Body of pancreas (tissue), 4 donors: ENCODE measurements around the gene PIANP. TPM values are rescaled to one million over a fixed set of nuclear protein-coding genes. Genes with fewer than 3 reads are reported as not detected.

Experiments used
- ATAC-seq: fragments of 150-250 bp; one replicate; pipeline ENCODE4 v1.9.1; 2016
- DNase-seq, 4 donors: peaks; one replicate each; pipeline ENCODE4 v3.0.0-alpha.2; 2019
- H3K27ac ChIP-seq, 4 donors: fragments of 200-600 bp; sonication (generic); 1 replicate in 3 of 4; 2 replicates in 1 of 4; pipeline versions ENCODE4 v1.5.1 to v1.6.1; 2016 to 2019; ENCODE audit warnings: mild to moderate bottlenecking in 1 of 4, mixed read lengths in 1 of 4, moderate library complexity in 1 of 4
- H3K27me3 ChIP-seq, 2 donors: fragments of 200-600 bp; sonication (generic); one replicate each; pipeline ENCODE4 v1.6.0; 2016; ENCODE audit warnings: mild to moderate bottlenecking in 1 of 2
- H3K36me3 ChIP-seq, 2 donors: fragments of 200-600 bp; sonication (generic); replicated peaks in 1 of 2; 2 replicates each; pipeline ENCODE4 v1.5.1; 2016; ENCODE audit warnings: low read depth in 2 of 2; ENCODE audit not compliant: insufficient read depth in 1 of 2
- H3K4me1 ChIP-seq: fragments of 200-600 bp; sonication (generic); one replicate; pipeline ENCODE4 v1.6.0; 2016
- H3K4me3 ChIP-seq, 2 donors: fragments of 200-600 bp; sonication (generic); 1 replicate in 1 of 2; 2 replicates in 1 of 2; pipeline ENCODE4 v1.5.1; 2016 to 2019
- H3K9me3 ChIP-seq, 3 donors: fragments of 200-600 bp; sonication (generic); 1 replicate in 2 of 3; 2 replicates in 1 of 3; pipeline ENCODE4 v1.5.1; 2016
- POLR2A ChIP-seq, 3 donors: fragments of 450-650 bp; IDR thresholded peaks; one replicate each; pipeline ENCODE4 v1.6.1; 2016; ENCODE audit warnings: antibody characterized with exemption in 3 of 3, mild to moderate bottlenecking in 2 of 3
- WGBS, 2 donors: methylation state at CpG; one replicate each; pipeline ENCODE4 v1.1.5; 2017; 5-methylcytosine and 5-hydroxymethylcytosine counted together
- intact Hi-C: fragments of 100-400 bp; cut with DNase I; formaldehyde crosslinking; loops from one replicate; pipeline ENCODE4 v1.15.1; 2023
- total RNA-seq, 2 donors: library from RNA; depleted of rRNA; stranded (reverse); fragments of >200 nt; gene quantifications; one replicate each; pipeline ENCODE4 v1.1.0, GENCODE V29; 2016
- TF ChIP-seq, protein P1 (sequence below), 7 experiments: fragments of 450-650 bp in 4 of 7; fragments of 200-600 bp in 3 of 7; sonication (generic) in 3 of 7; IDR thresholded peaks; one replicate each; pipeline ENCODE4 v1.5.1; 2016 to 2019; ENCODE audit warnings: antibody characterized with exemption in 7 of 7

The PIANP gene
- total RNA-seq, 2 donors from 2014 or later: not detected

GRCh38 chr12:6676962-6677361, 23.7 kb downstream of the PIANP start:
- Histone ChIP-seq H3K36me3 (peaks cover 25 to 45% of the 10 kb centered on the region in 2 donors), H3K27ac (no peak overlapping the region), H3K4me3 (no peak overlapping the region), H3K9me3 (no peaks in the 10 kb centered on the region), H3K27me3 (no peaks in the 10 kb centered on the region), H3K4me1 (no peaks in the 10 kb centered on the region)
- DNase-seq (no peak), ATAC-seq (no peak)
- TF ChIP-seq, protein P1, sequence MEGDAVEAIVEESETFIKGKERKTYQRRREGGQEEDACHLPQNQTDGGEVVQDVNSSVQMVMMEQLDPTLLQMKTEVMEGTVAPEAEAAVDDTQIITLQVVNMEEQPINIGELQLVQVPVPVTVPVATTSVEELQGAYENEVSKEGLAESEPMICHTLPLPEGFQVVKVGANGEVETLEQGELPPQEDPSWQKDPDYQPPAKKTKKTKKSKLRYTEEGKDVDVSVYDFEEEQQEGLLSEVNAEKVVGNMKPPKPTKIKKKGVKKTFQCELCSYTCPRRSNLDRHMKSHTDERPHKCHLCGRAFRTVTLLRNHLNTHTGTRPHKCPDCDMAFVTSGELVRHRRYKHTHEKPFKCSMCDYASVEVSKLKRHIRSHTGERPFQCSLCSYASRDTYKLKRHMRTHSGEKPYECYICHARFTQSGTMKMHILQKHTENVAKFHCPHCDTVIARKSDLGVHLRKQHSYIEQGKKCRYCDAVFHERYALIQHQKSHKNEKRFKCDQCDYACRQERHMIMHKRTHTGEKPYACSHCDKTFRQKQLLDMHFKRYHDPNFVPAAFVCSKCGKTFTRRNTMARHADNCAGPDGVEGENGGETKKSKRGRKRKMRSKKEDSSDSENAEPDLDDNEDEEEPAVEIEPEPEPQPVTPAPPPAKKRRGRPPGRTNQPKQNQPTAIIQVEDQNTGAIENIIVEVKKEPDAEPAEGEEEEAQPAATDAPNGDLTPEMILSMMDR (IDR thresholded peaks at IDR 0.05): no peak
- TF ChIP-seq POLR2A (IDR thresholded peaks at IDR 0.05): no peak
- WGBS, 2 donors: 80 to 89% methylated on average over 5 of the region's 5 CpGs
- intact Hi-C loops: no loop called here

DNA sequence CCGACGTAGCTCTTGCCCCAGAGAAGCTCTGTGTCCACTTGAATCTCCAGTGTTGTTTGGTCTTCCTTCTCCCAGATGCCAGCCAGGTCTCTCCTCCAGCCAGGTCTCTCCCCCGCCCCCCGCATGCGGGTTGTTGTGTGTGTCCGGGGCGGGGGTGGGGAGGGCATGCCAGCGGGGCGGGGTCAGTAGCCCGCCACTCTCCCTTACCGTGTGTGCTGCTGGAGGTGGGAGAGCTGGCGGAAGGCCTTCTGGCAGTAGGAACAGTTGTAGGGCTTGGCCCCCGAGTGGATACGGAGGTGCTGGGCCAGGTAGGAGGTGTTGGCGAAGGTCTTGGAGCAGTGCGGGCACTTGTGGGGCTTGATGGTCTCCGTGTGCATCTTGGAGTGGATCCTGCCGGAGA, 28.5 kb downstream of the PIANP start:
- no peaks in the 10 kb centered on the region for H3K27me3 ChIP-seq
- intact Hi-C loops: no loop called here
- no peak overlapping the region for H3K27ac ChIP-seq
- H3K4me3 ChIP-seq: no peak overlapping the region
- DNase-seq (no peak), ATAC-seq (no peak)
- 82 to 93% methylated on average over 17 to 18 of the region's 18 CpGs for WGBS, 2 donors
- H3K4me1 ChIP-seq: no peaks in the 10 kb centered on the region
- H3K9me3 ChIP-seq: no peaks in the 10 kb centered on the region
- H3K36me3 ChIP-seq: peaks cover 23 to 49% of the 10 kb centered on the region in 2 donors
- TF ChIP-seq, protein P1 (IDR thresholded peaks at IDR 0.05): no peak
- TF ChIP-seq POLR2A (IDR thresholded peaks at IDR 0.05): no peak

- Histone ChIP-seq H3K27me3 (no peaks in the 10 kb centered on the region), H3K4me1 (no peaks in the 10 kb centered on the region), H3K9me3 (no peaks in the 10 kb centered on the region), H3K36me3 (peaks cover 15 to 34% of the 10 kb centered on the region in 2 donors), H3K4me3 (no peak overlapping the region), H3K27ac (no peak overlapping the region)
- DNase-seq (no peak), ATAC-seq (no peak)
- 77% methylated on average over 7 to 8 of the region's 8 CpGs for WGBS, 2 donors
- intact Hi-C loops: loop anchor here (10.0 kb wide), 1 partner anchor 53 kb away; no protein-coding TSS in a partner anchor
- TF ChIP-seq, protein P1 (IDR thresholded peaks at IDR 0.05): no peak
- TF ChIP-seq POLR2A (IDR thresholded peaks at IDR 0.05): no peak
Observed at GRCh38 chr12:6667559-6668210, 32.9 kb downstream of the PIANP start.

DNA sequence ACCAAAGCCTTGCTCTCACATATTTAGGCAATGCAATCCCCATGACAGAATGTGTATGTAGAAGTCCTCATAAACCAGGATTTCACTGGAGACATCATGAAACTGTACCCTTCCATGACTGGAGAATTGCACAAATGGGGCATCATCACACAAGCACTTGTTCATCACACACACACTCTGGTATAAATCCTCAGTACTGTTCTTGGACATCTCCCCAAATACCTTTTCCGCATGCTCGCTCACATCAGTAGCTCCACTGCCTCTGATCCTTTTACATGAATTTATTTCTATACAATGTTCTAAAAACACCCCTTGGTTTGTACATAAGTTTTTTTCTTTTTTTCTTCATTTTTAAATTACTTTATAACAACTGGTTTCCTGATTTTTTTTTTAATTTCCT, 34.4 kb downstream of the PIANP start:
- DNase-seq (no peak), ATAC-seq (no peak)
- H3K27ac ChIP-seq: no peak overlapping the region
- intact Hi-C loops: loop anchor here (10.0 kb wide), 1 partner anchor 51 kb away; no protein-coding TSS in a partner anchor
- H3K9me3 ChIP-seq: no peaks in the 10 kb centered on the region
- no peaks in the 10 kb centered on the region for H3K27me3 ChIP-seq
- TF ChIP-seq, protein P1 (IDR thresholded peaks at IDR 0.05): no peak
- no peak for TF ChIP-seq POLR2A (IDR thresholded peaks at IDR 0.05)
- H3K4me3 ChIP-seq: no peak overlapping the region
- peaks cover 6 to 23% of the 10 kb centered on the region in 2 donors for H3K36me3 ChIP-seq
- 91 to 96% methylated on average over 2 of the region's 2 CpGs for WGBS, 2 donors
- H3K4me1 ChIP-seq: peaks cover 12% of the 10 kb centered on the region

DNA sequence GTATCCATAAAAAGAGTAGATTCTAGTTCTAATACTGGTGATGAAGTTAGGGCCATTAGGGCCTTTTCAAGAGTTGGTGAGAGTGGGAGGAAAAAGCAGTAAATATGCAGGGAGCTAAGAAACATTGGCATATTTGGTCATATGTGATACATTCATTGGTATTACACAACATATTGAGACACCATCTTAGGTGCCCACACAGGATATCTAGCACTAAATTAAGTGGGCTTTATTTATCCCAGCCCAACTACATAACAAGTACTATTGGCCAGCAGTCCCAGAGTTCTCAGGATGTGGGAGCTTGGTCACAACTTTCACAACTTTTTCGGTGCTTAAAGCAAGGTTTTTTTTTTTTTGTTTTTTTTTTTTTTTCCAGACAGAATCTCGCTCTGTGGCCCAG, 35.7 kb downstream of the PIANP start:
- ATAC-seq: no peak
- TF ChIP-seq, protein P1 (IDR thresholded peaks at IDR 0.05): no peak
- no peak for TF ChIP-seq POLR2A (IDR thresholded peaks at IDR 0.05)
- WGBS, 2 donors: 88% methylated on average over 2 of the region's 2 CpGs
- H3K9me3 ChIP-seq: no peaks in the 10 kb centered on the region
- intact Hi-C loops: loop anchor here (10.0 kb wide), 1 partner anchor 50 kb away; no protein-coding TSS in a partner anchor
- peaks cover 12% of the 10 kb centered on the region for H3K4me1 ChIP-seq
- no peaks in the 10 kb centered on the region for H3K27me3 ChIP-seq
- DNase-seq: no peak
- H3K4me3 ChIP-seq: no peak overlapping the region
- H3K27ac ChIP-seq: no peak overlapping the region
- peaks cover 6 to 13% of the 10 kb centered on the region in 2 donors for H3K36me3 ChIP-seq
